HEK293 (cell line): ENCODE measurements around the gene TCTN2.

Experiments
- HOXD13 ChIP-seq: sonication (generic); formaldehyde crosslinking; IDR thresholded peaks from 2 replicates; pipeline ENCODE4 v1.8.0; 2022; ENCODE audit warnings: missing genetic modification reagents, borderline replicate concordance
- INSM2 ChIP-seq: fragments of 450-650 bp; formaldehyde crosslinking; IDR thresholded peaks from 2 replicates; pipeline ENCODE4 v1.5.1; 2016; ENCODE audit warnings: missing biosample characterization, missing genetic modification characterization
- MEIS1 ChIP-seq: sonication (generic); formaldehyde crosslinking; IDR thresholded peaks from 2 replicates; pipeline ENCODE4 v1.8.1; 2022; ENCODE audit warnings: missing genetic modification reagents, mild to moderate bottlenecking, borderline replicate concordance
- OSR2 ChIP-seq: fragments of 450-650 bp; formaldehyde crosslinking; IDR thresholded peaks from 2 replicates; pipeline ENCODE4 v1.5.1; 2016; ENCODE audit warnings: missing biosample characterization, missing genetic modification characterization
- REST ChIP-seq: fragments of 450-650 bp; formaldehyde crosslinking; IDR thresholded peaks from 2 replicates; pipeline ENCODE4 v1.5.1; 2016; ENCODE audit warnings: missing biosample characterization, missing genetic modification characterization
- SALL2 ChIP-seq: fragments of 450-650 bp; formaldehyde crosslinking; IDR thresholded peaks from 2 replicates; pipeline ENCODE4 v1.5.0; 2017; ENCODE audit warnings: missing biosample characterization, mild to moderate bottlenecking, missing genetic modification characterization, borderline replicate concordance
- SCRT1 ChIP-seq: fragments of 450-650 bp; formaldehyde crosslinking; IDR thresholded peaks from 2 replicates; pipeline ENCODE4 v1.5.1; 2016; ENCODE audit warnings: missing biosample characterization, missing genetic modification characterization, borderline replicate concordance
- SP2 ChIP-seq: fragments of 450-650 bp; formaldehyde crosslinking; IDR thresholded peaks from 2 replicates; pipeline ENCODE4 v1.5.1; 2016; ENCODE audit warnings: missing biosample characterization, missing genetic modification characterization
- ZBTB10 ChIP-seq: fragments of 450-650 bp; formaldehyde crosslinking; IDR thresholded peaks from 2 replicates; pipeline ENCODE4 v1.5.1; 2016; ENCODE audit warnings: missing biosample characterization, missing genetic modification characterization
- ZBTB17 ChIP-seq: fragments of 450-650 bp; formaldehyde crosslinking; IDR thresholded peaks from 2 replicates; pipeline ENCODE4 v1.5.1; 2016; ENCODE audit warnings: missing biosample characterization, missing genetic modification characterization
- ZIC2 ChIP-seq: fragments of 450-650 bp; formaldehyde crosslinking; IDR thresholded peaks from 2 replicates; pipeline ENCODE4 v1.5.1; 2016; ENCODE audit warnings: missing biosample characterization, missing genetic modification characterization
- ZNF114 ChIP-seq: fragments of 450-650 bp; formaldehyde crosslinking; IDR thresholded peaks from 2 replicates; pipeline ENCODE4 v1.5.0; 2017; ENCODE audit warnings: missing biosample characterization, missing genetic modification characterization
- ZNF16 ChIP-seq: fragments of 450-650 bp; formaldehyde crosslinking; IDR thresholded peaks from 2 replicates; pipeline ENCODE4 v1.5.1; 2016; ENCODE audit warnings: low read depth, missing biosample characterization, missing genetic modification characterization
- ZNF341 ChIP-seq: fragments of 450-650 bp; formaldehyde crosslinking; IDR thresholded peaks from 2 replicates; pipeline ENCODE4; 2016; ENCODE audit warnings: low read depth, missing biosample characterization, missing genetic modification characterization
- ZNF350 ChIP-seq: fragments of 450-650 bp; formaldehyde crosslinking; IDR thresholded peaks from 2 replicates; pipeline ENCODE4 v1.5.0; 2017; ENCODE audit warnings: missing biosample characterization, mild to moderate bottlenecking, missing genetic modification characterization
- ZNF433 ChIP-seq: fragments of 450-650 bp; formaldehyde crosslinking; IDR thresholded peaks from 2 replicates; pipeline ENCODE4 v1.5.1; 2016; ENCODE audit warnings: missing biosample characterization, missing genetic modification characterization, low read depth
- ZNF473 ChIP-seq: fragments of 450-650 bp; formaldehyde crosslinking; IDR thresholded peaks from 2 replicates; pipeline ENCODE4 v1.5.1; 2017; ENCODE audit warnings: missing biosample characterization, missing genetic modification characterization
- ZNF776 ChIP-seq: fragments of 450-650 bp; formaldehyde crosslinking; IDR thresholded peaks from 2 replicates; pipeline ENCODE4 v1.5.0; 2017; ENCODE audit warnings: missing biosample characterization, missing genetic modification characterization, borderline replicate concordance
- ZNF792 ChIP-seq: fragments of 450-650 bp; formaldehyde crosslinking; IDR thresholded peaks from 2 replicates; pipeline ENCODE4 v1.5.1; 2016; ENCODE audit warnings: missing biosample characterization, missing genetic modification characterization
- ZSCAN23 ChIP-seq: fragments of 450-650 bp; formaldehyde crosslinking; IDR thresholded peaks from 2 replicates; pipeline ENCODE4 v1.5.1; 2016; ENCODE audit warnings: missing biosample characterization, missing genetic modification characterization
- ZSCAN30 ChIP-seq: fragments of 450-650 bp; IDR thresholded peaks from 2 replicates; pipeline ENCODE4 v1.5.1; 2018; ENCODE audit warnings: missing biosample characterization, mild to moderate bottlenecking, missing genetic modification characterization, moderate library complexity
- ZXDB ChIP-seq: fragments of 450-650 bp; formaldehyde crosslinking; IDR thresholded peaks from 2 replicates; pipeline ENCODE4 v1.5.1; 2016; ENCODE audit warnings: missing biosample characterization, missing genetic modification characterization
- TF ChIP-seq, protein P1 (sequence below): fragments of 450-650 bp; formaldehyde crosslinking; IDR thresholded peaks from 2 replicates; pipeline ENCODE4 v1.5.1; 2016; ENCODE audit warnings: missing biosample characterization, missing genetic modification characterization, borderline replicate concordance
- TF ChIP-seq, protein P2 (sequence below): fragments of 450-650 bp; formaldehyde crosslinking; IDR thresholded peaks from 2 replicates; pipeline ENCODE4 v1.5.1; 2016; ENCODE audit warnings: missing biosample characterization, missing genetic modification characterization
- TF ChIP-seq, protein P3 (sequence below): fragments of 450-650 bp; formaldehyde crosslinking; IDR thresholded peaks from 2 replicates; pipeline ENCODE4 v1.5.1; 2017; ENCODE audit warnings: missing biosample characterization, missing genetic modification characterization

TCTN2 gene

DNA sequence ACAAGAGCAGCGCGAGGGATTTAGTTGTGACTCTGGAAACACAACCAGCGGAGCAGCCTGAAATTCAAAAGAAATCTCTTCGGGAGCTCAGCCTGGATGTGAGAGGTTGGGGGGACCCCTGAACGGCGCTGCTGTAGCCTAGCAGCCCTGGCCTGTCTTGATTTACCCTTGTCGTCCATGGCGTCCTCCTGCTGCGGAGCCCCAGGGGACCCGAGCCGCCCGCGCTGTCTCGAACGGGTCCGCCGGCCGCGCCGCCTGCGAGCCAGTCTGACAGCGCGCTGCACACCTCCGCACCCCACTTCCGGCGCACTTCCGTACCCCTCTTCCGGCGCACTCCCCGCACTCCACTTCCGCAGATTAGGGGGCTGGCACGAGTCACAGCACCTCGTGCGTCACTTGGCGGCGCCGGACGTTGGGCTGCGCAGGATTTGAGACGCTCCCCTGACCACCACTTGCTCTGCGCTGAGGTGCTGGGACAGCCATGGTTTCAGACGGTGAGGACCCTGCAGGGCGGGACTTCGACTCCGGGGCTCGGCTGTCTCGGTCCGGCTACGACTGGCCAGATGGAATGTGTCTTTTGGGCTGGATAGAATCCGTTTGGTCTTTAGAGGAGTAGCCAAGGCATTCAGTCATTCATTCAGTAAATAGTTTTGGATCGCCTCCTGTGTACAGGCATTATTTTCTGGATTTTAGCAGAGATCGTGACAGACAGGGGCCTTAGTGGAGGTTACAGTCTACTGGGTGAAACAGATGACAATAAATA, 37.4 kb upstream of the TCTN2 start, which contains the start of the genes EIF2B1 and GTF2H3 (continued):
- TF ChIP-seq ZNF433 (tag by site-specific recombination): no peak
- TF ChIP-seq SCRT1: peak; percentile 97
- TF ChIP-seq ZIC2 (tag by site-specific recombination): peak; percentile 68
- TF ChIP-seq ZNF16 (tag by site-specific recombination): no peak
- TF ChIP-seq ZNF776 (tag by site-specific recombination): no peak
- TF ChIP-seq ZBTB17: peak; percentile 83
- peak; percentile 93 for TF ChIP-seq ZXDB
- TF ChIP-seq REST (tag by site-specific recombination): no peak
- TF ChIP-seq ZBTB10 (tag by site-specific recombination): peak; percentile 100
- TF ChIP-seq ZNF114 (tag by site-specific recombination): no peak
- TF ChIP-seq ZNF473 (tag by site-specific recombination): no peak
- no peak for TF ChIP-seq MEIS1
- peak; percentile 67 for TF ChIP-seq INSM2
- peak; percentile 50; the same call in 1 of the 2 replicates for TF ChIP-seq ZNF341 (tag by site-specific recombination)
- TF ChIP-seq, protein P1, sequence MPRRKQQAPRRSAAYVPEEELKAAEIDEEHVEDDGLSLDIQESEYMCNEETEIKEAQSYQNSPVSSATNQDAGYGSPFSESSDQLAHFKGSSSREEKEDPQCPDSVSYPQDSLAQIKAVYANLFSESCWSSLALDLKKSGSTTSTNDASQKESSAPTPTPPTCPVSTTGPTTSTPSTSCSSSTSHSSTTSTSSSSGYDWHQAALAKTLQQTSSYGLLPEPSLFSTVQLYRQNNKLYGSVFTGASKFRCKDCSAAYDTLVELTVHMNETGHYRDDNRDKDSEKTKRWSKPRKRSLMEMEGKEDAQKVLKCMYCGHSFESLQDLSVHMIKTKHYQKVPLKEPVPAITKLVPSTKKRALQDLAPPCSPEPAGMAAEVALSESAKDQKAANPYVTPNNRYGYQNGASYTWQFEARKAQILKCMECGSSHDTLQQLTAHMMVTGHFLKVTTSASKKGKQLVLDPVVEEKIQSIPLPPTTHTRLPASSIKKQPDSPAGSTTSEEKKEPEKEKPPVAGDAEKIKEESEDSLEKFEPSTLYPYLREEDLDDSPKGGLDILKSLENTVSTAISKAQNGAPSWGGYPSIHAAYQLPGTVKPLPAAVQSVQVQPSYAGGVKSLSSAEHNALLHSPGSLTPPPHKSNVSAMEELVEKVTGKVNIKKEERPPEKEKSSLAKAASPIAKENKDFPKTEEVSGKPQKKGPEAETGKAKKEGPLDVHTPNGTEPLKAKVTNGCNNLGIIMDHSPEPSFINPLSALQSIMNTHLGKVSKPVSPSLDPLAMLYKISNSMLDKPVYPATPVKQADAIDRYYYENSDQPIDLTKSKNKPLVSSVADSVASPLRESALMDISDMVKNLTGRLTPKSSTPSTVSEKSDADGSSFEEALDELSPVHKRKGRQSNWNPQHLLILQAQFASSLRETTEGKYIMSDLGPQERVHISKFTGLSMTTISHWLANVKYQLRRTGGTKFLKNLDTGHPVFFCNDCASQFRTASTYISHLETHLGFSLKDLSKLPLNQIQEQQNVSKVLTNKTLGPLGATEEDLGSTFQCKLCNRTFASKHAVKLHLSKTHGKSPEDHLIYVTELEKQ: no peak
- TF ChIP-seq, protein P2, sequence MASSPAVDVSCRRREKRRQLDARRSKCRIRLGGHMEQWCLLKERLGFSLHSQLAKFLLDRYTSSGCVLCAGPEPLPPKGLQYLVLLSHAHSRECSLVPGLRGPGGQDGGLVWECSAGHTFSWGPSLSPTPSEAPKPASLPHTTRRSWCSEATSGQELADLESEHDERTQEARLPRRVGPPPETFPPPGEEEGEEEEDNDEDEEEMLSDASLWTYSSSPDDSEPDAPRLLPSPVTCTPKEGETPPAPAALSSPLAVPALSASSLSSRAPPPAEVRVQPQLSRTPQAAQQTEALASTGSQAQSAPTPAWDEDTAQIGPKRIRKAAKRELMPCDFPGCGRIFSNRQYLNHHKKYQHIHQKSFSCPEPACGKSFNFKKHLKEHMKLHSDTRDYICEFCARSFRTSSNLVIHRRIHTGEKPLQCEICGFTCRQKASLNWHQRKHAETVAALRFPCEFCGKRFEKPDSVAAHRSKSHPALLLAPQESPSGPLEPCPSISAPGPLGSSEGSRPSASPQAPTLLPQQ (tag by site-specific recombination): peak; percentile 65; the same call in 1 of the 2 replicates
- no peak for TF ChIP-seq ZNF792
- 0 out of 2 replicates have a peak, but pooled peaks have one; percentile 19 for TF ChIP-seq ZSCAN30
- TF ChIP-seq ZNF350 (tag by site-specific recombination): no peak
- TF ChIP-seq OSR2 (tag by site-specific recombination): no peak
- no peak for TF ChIP-seq HOXD13 (CRISPR knock-in tag)
- TF ChIP-seq SALL2 (tag by site-specific recombination): no peak
- TF ChIP-seq ZSCAN23 (tag by site-specific recombination): peak; percentile 72; the same call in 1 of the 2 replicates
- TF ChIP-seq, protein P3, sequence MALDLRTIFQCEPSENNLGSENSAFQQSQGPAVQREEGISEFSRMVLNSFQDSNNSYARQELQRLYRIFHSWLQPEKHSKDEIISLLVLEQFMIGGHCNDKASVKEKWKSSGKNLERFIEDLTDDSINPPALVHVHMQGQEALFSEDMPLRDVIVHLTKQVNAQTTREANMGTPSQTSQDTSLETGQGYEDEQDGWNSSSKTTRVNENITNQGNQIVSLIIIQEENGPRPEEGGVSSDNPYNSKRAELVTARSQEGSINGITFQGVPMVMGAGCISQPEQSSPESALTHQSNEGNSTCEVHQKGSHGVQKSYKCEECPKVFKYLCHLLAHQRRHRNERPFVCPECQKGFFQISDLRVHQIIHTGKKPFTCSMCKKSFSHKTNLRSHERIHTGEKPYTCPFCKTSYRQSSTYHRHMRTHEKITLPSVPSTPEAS (tag by site-specific recombination): no peak
- TF ChIP-seq SP2 (tag by site-specific recombination): peak; percentile 97
